PC-9 (cell line): ENCODE measurements around the gene AGO1.

Experiments used
- CTCF ChIP-seq: fragments of 200-600 bp; sonication (generic); conservative IDR thresholded peaks from 2 replicates; pipeline ENCODE4 v1.6.1; 2017; ENCODE audit warnings: mixed run types, antibody characterized with exemption, mild to moderate bottlenecking, moderate library complexity
- EZH2 ChIP-seq: fragments of 200-600 bp; sonication (generic); IDR thresholded peaks from 2 replicates; pipeline ENCODE4 v1.8.0; 2017; ENCODE audit warnings: antibody characterized with exemption, low read depth

DNA sequence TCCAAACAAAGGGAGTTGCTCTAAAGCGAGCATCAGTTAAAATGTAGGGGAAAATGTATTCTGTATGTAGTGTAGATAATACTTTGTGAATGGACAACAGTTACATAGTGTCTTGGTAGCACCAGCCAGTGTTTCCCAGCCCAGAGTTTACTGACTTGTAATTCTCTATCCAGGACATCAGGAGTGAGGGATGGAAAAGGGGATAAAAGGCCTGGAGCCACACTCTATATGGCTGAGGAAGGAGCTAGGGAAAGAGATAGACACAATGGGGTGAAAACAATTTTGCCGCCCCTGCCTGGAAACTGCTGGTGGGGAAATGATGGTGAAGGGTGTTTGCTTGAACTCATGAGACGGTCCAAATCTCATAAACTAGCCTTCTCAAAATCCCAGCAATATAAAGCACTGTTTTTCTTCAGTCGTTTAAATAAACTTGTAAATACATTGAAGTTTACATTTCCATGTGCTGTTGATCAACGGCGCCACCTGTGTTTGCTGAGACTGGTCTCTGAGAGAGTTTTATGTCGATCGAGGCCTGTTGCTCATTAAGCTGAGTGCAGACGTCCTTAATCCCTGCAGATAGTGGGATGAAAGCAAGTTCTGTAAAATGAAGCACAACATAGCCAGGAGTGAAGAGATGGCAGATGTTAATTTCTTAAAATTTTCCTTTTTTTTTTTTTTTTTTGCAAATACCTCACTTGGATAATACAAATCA lies 27.9 kb upstream of the AGO1 start:
- TF ChIP-seq CTCF (no peak), EZH2 (no peak)
